IPS-11a (cell line): ENCODE results near the gene SFMBT2.
"Not testable (repeated sequence)": the region's sequence is repeated elsewhere in the genome, so short reads cannot be mapped to it uniquely, and the experiment has no call there.

ENCODE experiments used
- H3K4me3 ChIP-seq: one replicate; pipeline ENCODE4 v1.5.1; 2013; ENCODE audit warnings: low read depth, low read length, control low read depth

Gene SFMBT2

GRCh38 chr10:7234109-7234508, 176.7 kb downstream of the SFMBT2 start:
- no peak overlapping the region for H3K4me3 ChIP-seq

GRCh38 chr10:7233259-7233991, 177.4 kb downstream of the SFMBT2 start:
- H3K4me3 ChIP-seq = no peak overlapping the region

DNA sequence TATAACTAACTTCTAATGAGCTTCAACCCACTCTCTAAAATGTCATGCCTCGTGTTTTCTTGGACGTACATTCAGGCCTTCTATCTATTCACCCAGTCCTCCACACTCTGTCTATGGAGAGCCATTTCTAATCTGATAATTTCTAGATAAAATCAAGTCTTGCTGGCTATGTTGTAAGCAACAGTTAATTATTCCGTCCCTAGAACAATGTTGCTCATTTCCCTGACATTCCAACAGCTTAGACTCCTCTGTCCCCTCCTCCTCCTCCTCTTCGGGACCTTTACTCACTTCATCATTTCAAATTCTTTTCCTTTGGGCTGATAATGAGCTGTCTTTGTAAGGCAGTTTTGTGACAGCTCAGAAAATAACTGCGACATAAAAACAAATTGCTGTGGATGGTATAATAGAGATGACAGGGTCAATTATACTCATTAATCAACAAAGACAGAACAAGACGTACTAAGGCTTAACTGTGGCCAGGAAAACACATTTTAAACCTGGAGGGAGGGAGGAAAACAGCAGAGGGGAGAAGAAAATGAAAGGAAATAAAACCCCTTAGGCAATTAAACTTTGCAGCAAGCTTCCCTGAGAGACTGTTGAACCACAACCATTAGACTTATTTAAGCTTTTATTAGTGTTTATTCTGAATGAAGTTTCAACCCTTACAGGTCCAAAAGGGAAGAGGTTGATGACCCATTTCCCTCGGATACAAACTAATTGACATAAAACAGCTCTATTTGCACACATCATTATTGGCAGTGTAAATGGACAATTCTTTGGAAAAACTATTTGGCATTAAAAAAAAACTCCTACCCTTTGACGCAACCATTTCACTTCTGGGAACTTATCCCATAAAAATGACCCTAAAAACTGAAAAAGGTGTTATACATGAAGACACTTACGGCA, 179.1 kb downstream of the SFMBT2 start:
- no peak overlapping the region for H3K4me3 ChIP-seq

DNA sequence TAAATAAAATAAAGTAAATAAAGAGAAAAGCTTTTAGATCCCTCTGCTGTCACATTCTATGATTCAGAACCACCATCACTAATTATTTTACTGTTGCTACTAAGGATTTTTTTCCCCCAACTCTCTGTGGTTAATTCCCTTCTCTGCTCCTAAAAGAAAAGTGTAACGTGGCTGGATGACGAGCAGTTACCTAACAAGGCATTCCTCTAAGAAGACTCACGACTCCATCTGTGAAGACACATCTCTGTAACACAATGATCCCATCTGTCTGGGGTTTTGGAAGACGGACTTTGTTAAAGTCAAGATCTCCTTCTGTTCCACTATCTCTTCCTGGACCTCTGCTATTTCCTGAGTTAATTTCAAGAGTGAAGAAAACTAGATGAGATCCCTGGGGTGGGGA, 179.9 kb downstream of the SFMBT2 start:
- no peak overlapping the region for H3K4me3 ChIP-seq

GRCh38 chr10:7230036-7230435, 180.8 kb downstream of the SFMBT2 start:
- no peak overlapping the region for H3K4me3 ChIP-seq

- no peak overlapping the region for H3K4me3 ChIP-seq
Observed at GRCh38 chr10:7225133-7225532, 185.7 kb downstream of the SFMBT2 start.

DNA sequence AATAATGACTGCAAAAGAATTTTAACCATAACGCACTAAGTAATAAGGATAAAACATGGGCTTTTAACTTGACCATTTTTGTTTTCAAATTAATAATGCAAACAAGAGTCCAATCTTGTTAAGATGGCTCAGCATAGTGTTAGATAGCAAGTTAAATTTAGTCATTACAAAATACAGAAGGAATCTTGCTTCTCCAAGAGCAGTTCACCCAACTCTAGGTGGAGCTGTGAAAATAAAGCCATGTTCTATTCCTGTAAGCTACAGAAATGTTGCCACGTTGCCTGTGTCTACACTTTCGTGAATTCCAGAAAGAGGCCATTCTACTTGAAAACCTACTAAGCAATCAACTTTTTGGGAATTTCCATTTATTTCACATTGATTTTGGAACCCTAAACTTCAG, 191.9 kb downstream of the SFMBT2 start:
- H3K4me3 ChIP-seq = no peak overlapping the region

DNA sequence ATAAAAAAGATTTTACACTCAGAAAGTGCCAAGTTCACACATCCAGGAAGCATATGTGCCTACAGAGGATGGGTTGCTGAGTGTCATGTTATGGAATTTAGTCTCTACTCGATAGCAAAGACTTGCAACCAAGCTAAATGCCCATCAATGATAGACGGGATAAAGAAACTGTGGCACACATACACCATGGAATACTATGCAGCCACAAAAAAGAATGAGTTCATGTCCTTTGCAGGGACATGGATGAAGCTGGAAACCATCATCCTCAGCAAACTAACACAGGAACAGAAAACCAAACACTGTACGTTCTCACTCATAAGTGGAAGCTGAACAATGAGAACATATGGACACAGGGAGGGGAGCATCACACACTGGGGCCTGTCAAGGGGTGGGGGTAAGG, 198.1 kb downstream of the SFMBT2 start:
- H3K4me3 ChIP-seq = not testable (repeated sequence)

GRCh38 chr10:7211857-7212577, 198.8 kb downstream of the SFMBT2 start:
- H3K4me3 ChIP-seq = no peak overlapping the region

DNA sequence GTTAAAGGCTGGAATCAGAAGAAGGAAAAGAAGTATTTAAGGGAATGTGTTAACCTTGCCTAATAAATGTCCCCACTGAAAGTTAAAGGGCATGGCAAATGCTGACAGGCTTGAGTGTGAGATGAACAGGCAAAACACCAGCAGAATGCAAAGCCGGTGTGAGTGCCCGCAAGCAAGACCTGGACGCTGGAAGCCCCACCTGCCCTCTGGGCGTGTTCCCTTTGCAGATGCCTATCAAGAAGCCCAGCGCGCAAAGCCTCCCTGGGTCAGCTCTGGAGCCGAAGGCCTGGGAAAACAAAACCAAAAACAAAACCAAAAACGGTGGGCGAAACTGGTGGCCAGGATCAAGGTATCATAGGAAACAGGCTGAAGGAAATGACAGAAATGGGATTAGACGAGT, 200.3 kb downstream of the SFMBT2 start:
- H3K4me3 ChIP-seq = no peak overlapping the region

DNA sequence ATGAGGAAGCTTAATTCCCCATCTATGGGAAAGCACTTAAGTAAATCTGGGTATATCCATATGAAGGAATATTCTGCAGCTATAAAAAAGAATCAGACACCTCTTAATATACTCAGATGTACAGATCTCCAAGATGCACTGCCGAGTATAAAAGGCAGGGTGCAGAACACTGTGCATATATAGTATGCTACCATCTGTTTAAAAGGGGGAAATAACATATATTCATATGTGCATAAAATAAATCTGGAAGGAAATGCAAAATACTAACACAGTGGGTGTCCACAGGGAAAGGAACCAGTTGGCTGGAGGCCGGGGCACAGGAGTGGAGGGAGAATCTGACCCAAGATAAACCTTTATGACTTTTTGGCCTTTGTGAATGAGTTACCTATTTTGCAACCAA, 201.4 kb downstream of the SFMBT2 start:
- H3K4me3 ChIP-seq = no peak overlapping the region

- no peak overlapping the region for H3K4me3 ChIP-seq
Observed at GRCh38 chr10:7206412-7207100, 204.3 kb downstream of the SFMBT2 start.

GRCh38 chr10:7205656-7206055, 205.2 kb downstream of the SFMBT2 start:
- no peak overlapping the region for H3K4me3 ChIP-seq

DNA sequence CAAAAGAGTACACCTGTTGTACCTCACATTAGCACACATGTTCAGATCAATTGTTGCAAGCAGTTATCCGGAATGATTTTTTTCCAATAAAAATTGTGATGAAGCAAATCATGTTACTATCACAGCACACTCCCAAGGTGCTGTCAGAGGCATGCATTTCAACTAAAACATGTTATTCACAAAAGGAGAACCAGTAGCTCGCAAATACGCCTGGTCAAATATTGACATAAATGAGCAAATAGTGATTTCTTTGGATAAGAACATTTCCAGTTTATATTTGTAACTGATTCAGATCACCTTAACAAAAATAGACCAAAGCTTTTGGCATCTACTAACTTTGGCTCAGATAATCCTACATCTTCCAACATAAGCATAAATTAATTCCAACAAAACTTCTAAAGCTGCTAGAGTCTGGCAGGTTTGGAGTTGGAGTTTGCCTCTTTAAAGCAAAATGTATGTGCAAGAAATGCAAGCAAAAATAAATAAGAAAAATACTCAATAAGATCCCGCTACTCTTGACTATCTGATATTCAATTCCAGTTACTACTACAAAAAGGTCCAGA, 208.0 kb downstream of the SFMBT2 start:
- no peak overlapping the region for H3K4me3 ChIP-seq

GRCh38 chr10:7199152-7199760, 211.6 kb downstream of the SFMBT2 start:
- no peak overlapping the region for H3K4me3 ChIP-seq

DNA sequence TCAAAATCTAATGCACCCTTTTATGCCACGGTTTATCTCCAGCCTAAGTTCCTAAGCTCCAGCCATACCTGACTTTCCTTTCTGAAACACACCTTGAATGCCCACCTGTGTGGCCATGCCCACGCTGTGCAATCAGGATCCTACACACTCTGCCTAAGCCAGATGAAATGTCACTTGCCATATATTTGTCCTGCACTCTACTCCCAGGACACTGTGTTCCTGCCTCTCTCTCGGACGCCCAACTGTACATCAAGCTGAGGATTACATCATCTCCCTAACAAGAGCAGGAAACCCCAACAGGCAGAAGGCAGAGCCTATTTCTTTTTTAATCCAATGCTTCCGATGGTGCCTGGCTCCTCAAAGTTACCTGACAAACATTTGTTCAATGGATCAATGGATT, 214.6 kb downstream of the SFMBT2 start:
- H3K4me3 ChIP-seq = no peak overlapping the region

GRCh38 chr10:7195118-7195517, 215.7 kb downstream of the SFMBT2 start:
- H3K4me3 ChIP-seq = no peak overlapping the region

DNA sequence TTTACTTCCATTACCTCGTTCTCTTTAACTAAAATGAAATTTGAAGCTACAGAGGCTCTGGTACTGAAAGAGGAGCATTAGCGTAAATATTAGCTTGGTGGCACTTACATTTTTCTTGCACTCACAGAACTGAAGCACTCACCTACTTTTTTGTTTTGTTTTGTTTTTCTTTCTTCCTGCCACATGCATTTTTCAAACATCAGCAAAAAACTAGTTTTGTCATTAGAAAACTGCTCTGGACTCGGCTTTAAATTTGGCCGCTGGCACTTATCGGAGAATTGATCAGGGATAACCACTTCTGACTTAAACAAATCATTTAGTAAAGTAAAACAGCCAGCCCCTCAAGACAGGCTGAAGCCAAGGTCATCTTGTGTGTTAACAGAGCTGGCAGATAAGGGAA, 216.3 kb downstream of the SFMBT2 start:
- no peak overlapping the region for H3K4me3 ChIP-seq

- H3K4me3 ChIP-seq = no peak overlapping the region
Observed at GRCh38 chr10:7193369-7193768, 217.5 kb downstream of the SFMBT2 start.

DNA sequence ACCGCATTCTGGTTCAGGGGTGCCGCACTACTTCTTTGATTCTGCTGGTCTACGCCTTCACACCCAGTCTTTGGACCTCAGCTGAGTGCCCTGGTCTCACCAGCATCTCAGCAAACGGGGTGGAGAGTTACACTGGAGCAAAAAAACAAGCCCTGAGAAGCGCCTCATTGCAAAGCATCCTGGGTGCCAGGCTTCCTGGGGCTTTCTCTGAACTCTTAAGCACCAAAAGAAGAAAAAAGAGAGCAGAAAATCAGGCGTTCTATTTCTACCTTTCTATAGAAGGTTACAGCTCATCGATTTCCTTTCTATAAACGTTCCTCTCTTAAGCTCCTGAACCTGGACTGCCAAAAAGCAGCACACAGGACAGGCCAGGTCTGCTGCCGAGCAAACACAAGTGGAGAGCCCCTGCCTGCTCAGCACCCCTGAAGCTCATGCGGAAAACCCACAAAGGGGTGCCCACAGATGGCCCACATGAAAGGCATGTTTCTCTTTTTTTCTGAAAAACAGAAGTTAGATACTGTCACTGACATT, 217.9 kb downstream of the SFMBT2 start:
- no peak overlapping the region for H3K4me3 ChIP-seq
